Activated CD4-positive, alpha-beta T cell treated with anti-CD3 and anti-CD28 coated beads for 1 hour (primary cell): ENCODE measurements around the gene ZNF333.
"Not testable (repeated sequence)": the region's sequence is repeated elsewhere in the genome, so short reads cannot be mapped to it uniquely, and the experiment has no call there.

Experiments
- DNase-seq: peaks from one replicate; pipeline ENCODE4 v3.0.0-alpha.2; 2020

The ZNF333 gene

DNA sequence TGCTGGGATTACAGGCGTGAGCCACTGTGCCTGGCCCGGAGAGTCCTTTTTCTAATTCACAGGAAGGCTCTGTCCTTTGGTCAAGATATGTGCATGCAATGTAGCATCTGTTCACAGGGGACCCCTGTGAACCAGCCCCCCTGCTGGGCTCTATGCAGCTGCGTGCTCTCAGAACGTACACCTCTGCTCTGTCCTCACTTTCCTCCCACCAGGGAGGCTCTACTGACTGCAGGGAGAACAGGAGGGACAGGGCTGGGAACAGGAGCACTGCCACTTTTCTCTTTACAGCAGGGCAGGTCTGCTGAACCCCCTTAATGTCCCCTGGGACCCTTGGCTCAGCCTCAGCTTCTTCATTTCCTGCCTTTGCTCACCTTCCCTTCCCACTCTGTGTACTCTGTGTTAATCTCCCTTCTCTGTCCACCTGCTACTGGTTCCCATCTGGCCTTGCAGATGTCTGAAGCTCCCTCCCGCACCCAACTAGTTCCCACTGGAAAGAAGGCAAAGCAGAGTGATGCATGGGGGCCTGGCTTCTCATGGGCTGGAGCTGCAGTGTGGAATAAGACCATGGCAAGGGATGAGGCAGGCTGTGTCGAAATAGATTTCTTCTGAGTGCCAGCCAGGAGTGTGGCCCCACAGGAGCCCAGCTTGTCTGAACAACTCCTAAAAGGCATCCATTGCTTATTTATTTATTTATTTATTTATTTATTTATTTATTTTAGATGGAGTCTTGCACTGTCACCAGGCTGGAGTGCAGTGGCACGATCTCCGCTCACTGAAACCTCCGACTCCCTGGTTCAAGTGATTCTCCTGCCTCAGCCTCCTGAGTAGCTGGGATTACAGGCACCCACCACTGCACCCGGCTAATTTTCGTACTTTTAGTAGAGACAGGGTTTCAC lies 81.3 kb downstream of the ZNF333 start:
- DNase-seq: no peak

- DNase-seq: no peak
These were observed 82.6 kb downstream of the ZNF333 start for GRCh38 chr19:14772467-14772866.

GRCh38 chr19:14772995-14773394 lies 83.1 kb downstream of the ZNF333 start:
- no peak for DNase-seq

GRCh38 chr19:14773722-14774121 lies 83.9 kb downstream of the ZNF333 start:
- DNase-seq: not testable (repeated sequence)

GRCh38 chr19:14774373-14774772 lies 84.5 kb downstream of the ZNF333 start:
- DNase-seq: no peak

DNA sequence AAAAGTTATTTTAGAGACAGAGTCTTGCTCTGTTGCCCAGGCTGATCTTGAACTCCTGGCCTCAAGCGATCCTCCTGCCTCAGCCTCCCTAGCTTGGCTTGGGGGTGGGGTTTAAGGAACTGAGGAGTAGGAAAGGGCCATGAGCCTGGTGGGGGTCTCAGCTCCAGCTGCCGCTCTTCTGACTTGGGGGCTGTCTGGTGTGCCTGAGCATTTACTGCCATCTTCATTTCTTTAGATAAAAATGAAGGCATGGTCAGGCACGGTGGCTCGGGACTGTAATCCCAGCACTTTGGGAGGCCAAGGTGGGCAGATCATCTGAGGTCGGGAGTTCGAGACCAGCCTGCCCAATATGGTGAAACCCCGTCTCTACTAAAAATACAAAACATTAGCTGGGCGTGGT lies 85.5 kb downstream of the ZNF333 start:
- not testable (repeated sequence) for DNase-seq

DNA sequence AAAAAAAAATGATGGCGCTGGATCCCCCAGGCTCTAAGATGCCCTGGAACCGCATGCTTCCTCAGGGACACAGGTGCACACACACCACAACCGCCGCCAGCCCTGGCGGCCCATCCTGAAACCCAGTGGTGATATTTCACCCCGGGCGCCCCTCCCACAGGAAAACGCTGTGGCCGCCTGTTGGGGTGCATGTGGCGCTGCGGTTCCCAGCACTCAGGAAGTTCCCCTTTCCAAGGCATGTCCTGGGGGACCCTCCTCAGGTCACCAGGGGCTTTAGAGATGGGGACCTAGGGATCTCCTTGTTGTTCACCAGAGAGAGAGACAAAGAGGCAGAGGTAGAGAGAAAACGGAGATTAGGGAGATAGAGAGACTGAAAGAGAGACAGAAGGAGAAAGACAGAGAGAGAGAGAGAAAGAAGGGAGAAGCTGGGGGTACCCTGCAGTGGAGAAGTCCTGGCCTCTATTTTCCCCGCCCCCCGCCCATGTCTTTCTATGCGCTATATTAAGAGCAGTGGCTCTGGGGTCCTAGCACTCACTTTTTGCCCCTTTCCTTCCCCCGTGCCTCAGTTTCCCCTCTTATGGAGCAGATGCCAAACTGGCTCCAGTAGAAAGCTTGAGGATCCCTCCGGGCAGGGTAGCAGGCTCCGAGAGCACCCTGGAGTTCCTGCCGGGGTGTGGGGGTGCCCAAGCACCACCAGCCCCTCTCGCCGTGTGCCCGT lies 86.2 kb downstream of the ZNF333 start:
- no peak for DNase-seq

GRCh38 chr19:14777645-14778044 lies 87.8 kb downstream of the ZNF333 start:
- not testable (repeated sequence) for DNase-seq

DNA sequence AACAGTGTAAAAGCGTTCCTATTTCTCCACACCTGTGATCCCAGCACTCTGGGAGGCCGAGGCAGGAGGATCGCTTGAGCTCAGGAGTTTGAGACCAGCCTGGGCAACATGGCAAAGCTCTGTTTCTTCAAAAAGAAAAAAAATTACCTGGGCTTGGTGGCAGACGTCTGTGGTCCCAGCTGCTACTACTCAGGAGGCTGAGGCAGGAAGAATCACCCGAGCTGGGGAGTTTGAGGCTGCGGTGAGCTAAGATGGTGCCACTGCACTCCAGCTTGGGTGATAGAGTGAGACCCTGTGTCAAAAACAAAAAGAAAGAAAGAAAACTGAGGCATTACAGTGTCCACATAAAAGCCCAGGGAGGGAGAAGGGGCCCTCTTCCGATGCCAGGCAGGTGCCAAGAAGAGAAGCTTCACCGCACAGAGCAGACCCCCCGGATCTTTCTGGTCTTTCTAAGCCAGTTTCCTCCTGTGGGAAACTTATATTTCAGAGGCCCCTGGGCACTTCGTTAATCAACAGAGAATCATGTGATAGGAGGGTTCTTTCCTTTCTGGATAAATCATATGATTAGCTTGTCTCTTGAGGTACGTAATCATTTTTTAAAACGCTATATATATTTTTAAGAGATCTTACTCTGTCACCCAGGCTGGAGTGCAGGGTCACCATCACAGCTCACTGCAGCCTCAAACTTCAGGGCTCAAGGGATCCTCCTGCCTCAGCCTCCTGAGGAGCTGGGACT lies 88.4 kb downstream of the ZNF333 start, which contains the start of gene ADGRE2:
Gene ADGRE2, minus strand, starts transcription at position 451 of the 736 bp plus-strand sequence. CDS start 1,804 bp downstream, outside the sequence.
- not testable (repeated sequence) for DNase-seq

GRCh38 chr19:14779151-14779550 lies 89.3 kb downstream of the ZNF333 start:
- DNase-seq: no peak

DNA sequence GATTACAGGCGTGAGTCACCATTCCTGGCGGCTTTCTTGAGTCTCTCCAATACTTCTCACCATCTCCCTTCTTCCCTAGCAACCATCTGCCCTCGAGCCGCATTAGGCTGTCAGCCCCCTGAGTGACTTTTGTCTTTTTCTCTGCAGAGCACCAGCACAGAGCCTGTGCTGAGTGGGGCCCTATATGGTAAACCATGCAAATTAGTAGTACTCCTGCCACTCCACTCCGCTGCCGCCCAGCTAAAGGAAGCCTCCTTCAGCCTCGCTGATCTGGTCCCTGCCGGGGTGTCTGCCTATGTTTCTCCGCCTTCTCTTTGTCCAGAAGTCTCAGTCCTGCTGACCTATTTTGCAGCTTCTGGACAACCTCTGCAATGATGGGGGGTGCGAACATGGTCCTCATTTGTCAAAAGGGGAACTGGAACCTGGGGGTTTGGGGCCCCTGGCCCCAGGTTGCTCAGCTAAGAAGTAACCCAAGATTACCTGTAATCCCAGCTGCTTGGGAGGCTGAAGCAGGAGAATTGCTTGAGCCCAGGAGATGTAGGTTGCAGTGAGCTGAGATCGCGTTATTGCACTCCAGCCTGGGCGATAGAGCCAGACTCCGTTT lies 90.9 kb downstream of the ZNF333 start:
- DNase-seq: not testable (repeated sequence)

DNA sequence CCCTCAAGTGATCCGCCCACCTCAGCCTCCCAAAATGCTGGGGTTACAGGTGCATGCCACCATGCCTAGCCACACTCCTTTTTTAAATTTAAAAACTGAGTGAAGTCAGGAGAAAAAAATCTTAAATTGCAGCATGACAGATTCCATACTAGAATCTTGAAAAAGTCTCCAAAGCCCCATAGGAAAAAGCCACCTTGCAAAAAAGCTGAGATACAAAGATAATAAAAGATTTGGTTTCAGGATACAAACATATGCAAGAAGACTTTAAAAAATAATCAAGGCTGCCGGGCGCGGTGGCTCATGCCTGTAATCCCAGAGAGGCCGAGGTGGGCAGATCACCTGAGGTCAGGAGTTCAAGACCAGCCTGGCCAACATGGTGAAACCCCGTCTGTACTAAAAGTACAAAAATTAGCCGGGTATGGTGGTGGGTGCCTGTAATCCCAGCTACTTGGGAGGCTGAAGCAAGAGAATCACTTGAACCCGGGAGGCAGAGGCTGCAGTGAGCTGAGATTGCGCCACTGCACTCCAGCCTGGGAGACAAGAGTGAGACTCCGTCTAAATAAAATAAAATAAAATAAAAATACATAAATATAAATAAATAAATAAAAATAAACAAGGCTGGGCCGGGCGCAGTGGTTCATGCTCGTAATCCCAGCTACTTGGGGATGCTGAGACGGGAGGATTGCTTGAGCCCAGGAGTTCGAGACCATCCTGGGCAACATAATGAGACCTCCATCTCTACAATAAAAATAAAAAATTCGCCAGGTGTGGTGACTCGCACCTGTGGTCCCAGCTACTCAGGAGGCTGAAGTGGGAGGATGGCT lies 92.1 kb downstream of the ZNF333 start:
- not testable (repeated sequence) for DNase-seq

GRCh38 chr19:14782626-14783409 lies 93.0 kb downstream of the ZNF333 start:
- DNase-seq: no peak
